Activated CD4-positive, alpha-beta T cell treated with anti-CD3 and anti-CD28 coated beads for 36 hours (primary cell): Measurements from ENCODE around the gene MOB3C. TPM values are rescaled to one million over a fixed set of nuclear protein-coding genes. Genes with fewer than 3 reads are reported as not detected.

Experiments used
- ATAC-seq: fragments of 200-7000 bp; cut with Tn5 transposase; one replicate; pipeline ENCODE4 v1.10.0; 2021; ENCODE audit warnings: mild to moderate bottlenecking, moderate library complexity
- CTCF ChIA-PET: fragments of 350-600 bp; sonication (Branson Sonifier 250); formaldehyde crosslinking; loops from one replicate; lab custom pipeline; 2021; ENCODE audit warnings: antibody characterized with exemption; lab: Charles Lee
- POLR2A ChIA-PET: fragments of 350-600 bp; sonication (Branson Sonifier 250); formaldehyde crosslinking; loops from one replicate; lab custom pipeline; 2021; ENCODE audit warnings: antibody characterized with exemption, inconsistent platforms; lab: Charles Lee
- DNase-seq: peaks from one replicate; pipeline ENCODE4 v3.0.0-alpha.2; 2020
- H3K27ac Mint-ChIP-seq: one replicate; pipeline ENCODE4 v1.8.0; 2021; ENCODE audit warnings: mixed read lengths
- H3K27me3 Mint-ChIP-seq: one replicate; pipeline ENCODE4 v1.8.0; 2021; ENCODE audit warnings: mixed read lengths
- H3K36me3 Mint-ChIP-seq: one replicate; pipeline ENCODE4 v1.8.0; 2021; ENCODE audit warnings: low read depth, mixed read lengths
- H3K4me1 Mint-ChIP-seq: one replicate; pipeline ENCODE4 v1.8.0; 2021; ENCODE audit warnings: mixed read lengths
- H3K4me3 Mint-ChIP-seq: one replicate; pipeline ENCODE4 v1.8.0; 2021; ENCODE audit warnings: mild to moderate bottlenecking, moderate library complexity, mixed read lengths
- H3K9me3 Mint-ChIP-seq: one replicate; pipeline ENCODE4 v1.8.0; 2021; ENCODE audit warnings: low read depth, mixed read lengths
- intact Hi-C, 2 experiments: fragments of 100-400 bp; cut with DNase I in 1 of 2; cut with micrococcal nuclease in 1 of 2; formaldehyde crosslinking; loops; one replicate each; pipeline versions ENCODE4 v1.14.2 to v1.15.1; 2022 to 2024; cut with DNase I, micrococcal nuclease
- total RNA-seq, 2 experiments: library from RNA; stranded (reverse); gene quantifications; one replicate each; pipeline ENCODE4 v1.2.3, GENCODE V29; 2021

Gene MOB3C
- total RNA-seq, 2 experiments from 2014 or later, result 8.5 to 8.9 TPM

- Mint-ChIP-seq H3K36me3 (peaks cover 4% of the 10 kb centered on the region), H3K27ac (peak overlapping the region; percentile 89), H3K9me3 (no peaks in the 10 kb centered on the region), H3K4me1 (peaks cover 47% of the 10 kb centered on the region), H3K4me3 (peak overlapping the region; percentile 87), H3K27me3 (no peaks in the 10 kb centered on the region)
- ChIA-PET CTCF (interaction anchor here (1.0 to 5.6 kb wide), 2 partner anchors 11 to 169 kb away, joined by 4 to 47 read pairs; partner anchors contain the start of gene MKNK1), POLR2A (interaction anchor here (2.6 kb wide), 1 partner anchor 12 kb away, joined by 19 read pairs; the partner anchor contains the start of gene MKNK1)
- DNase-seq, result peak; percentile 39
- intact Hi-C loops, result loop anchor here (1.0 to 5.0 kb wide), 6 partner anchors 11 to 109 kb away; partner anchors contain the start of genes ATPAF1 (in 2 of the 2), EFCAB14 (in 2 of the 2) and MKNK1 (in 2 of the 2)
- ATAC-seq, result peak; percentile 33
These were observed 876 bp downstream of the MOB3C start for GRCh38 chr1:46615735-46616134.

GRCh38 chr1:46615088-46615487, 1.5 kb downstream of the MOB3C start:
- peak overlapping the region; percentile 89 for H3K27ac Mint-ChIP-seq
- H3K27me3 Mint-ChIP-seq, result no peaks in the 10 kb centered on the region
- no peak for DNase-seq
- CTCF ChIA-PET, result interaction anchor here (1.0 to 5.6 kb wide), 2 partner anchors 10 to 168 kb away, joined by 4 to 47 read pairs; partner anchors contain the start of gene MKNK1
- POLR2A ChIA-PET, result interaction anchor here (2.6 kb wide), 1 partner anchor 11 kb away, joined by 19 read pairs; the partner anchor contains the start of gene MKNK1
- intact Hi-C loops, result loop anchor here (5.0 kb wide), 2 partner anchors 52 to 102 kb away; partner anchors contain the start of genes ATPAF1 (in 2 of the 2) and EFCAB14 (in 1 of the 2)
- no peaks in the 10 kb centered on the region for H3K9me3 Mint-ChIP-seq
- peak overlapping the region; percentile 87 for H3K4me3 Mint-ChIP-seq
- H3K36me3 Mint-ChIP-seq, result peaks cover 4% of the 10 kb centered on the region
- ATAC-seq, result no peak
- H3K4me1 Mint-ChIP-seq, result peaks cover 48% of the 10 kb centered on the region

- Mint-ChIP-seq H3K4me3 (no peak overlapping the region), H3K27ac (no peak overlapping the region), H3K4me1 (peaks cover 48% of the 10 kb centered on the region), H3K9me3 (no peaks in the 10 kb centered on the region), H3K27me3 (no peaks in the 10 kb centered on the region), H3K36me3 (peaks cover 4% of the 10 kb centered on the region)
- intact Hi-C loops, result no loop called here
- ATAC-seq (no peak), DNase-seq (no peak)
- ChIA-PET CTCF (interaction anchor here (0.8 to 5.6 kb wide), 2 partner anchors 9 to 28 kb away, joined by 4 to 47 read pairs; partner anchors contain the start of gene MKNK1), POLR2A (interaction anchor here (1.1 to 1.2 kb wide), 2 partner anchors 11 to 53 kb away, joined by 3 to 6 read pairs; partner anchors contain the start of gene MKNK1)
These were observed 2.0 kb downstream of the MOB3C start for GRCh38 chr1:46614604-46614984.

- peaks cover 48% of the 10 kb centered on the region for H3K4me1 Mint-ChIP-seq
- peak; percentile 65 for DNase-seq
- H3K27me3 Mint-ChIP-seq, result no peaks in the 10 kb centered on the region
- peak overlapping the region; percentile 29 for H3K27ac Mint-ChIP-seq
- no peak overlapping the region for H3K4me3 Mint-ChIP-seq
- ATAC-seq, result peak; percentile 33
- CTCF ChIA-PET, result interaction anchor here (0.7 to 5.6 kb wide), 6 partner anchors 8 to 43 kb away, joined by 3 to 47 read pairs (median 3); partner anchors contain the start of gene MKNK1
- H3K9me3 Mint-ChIP-seq, result no peaks in the 10 kb centered on the region
- H3K36me3 Mint-ChIP-seq, result peaks cover 8% of the 10 kb centered on the region
- POLR2A ChIA-PET, result interaction anchor here (0.6 to 1.2 kb wide), 3 partner anchors 10 to 139 kb away, joined by 3 to 6 read pairs (median 3); partner anchors contain the start of gene MKNK1
- intact Hi-C loops, result no loop called here
These were observed 2.7 kb downstream of the MOB3C start for GRCh38 chr1:46613661-46614603.

- Mint-ChIP-seq H3K27ac (peak overlapping the region; percentile 29), H3K4me3 (no peak overlapping the region)
- intact Hi-C loops, result no loop called here
These were observed 3.5 kb downstream of the MOB3C start for GRCh38 chr1:46612937-46613660.

GRCh38 chr1:46611691-46612221, 4.9 kb downstream of the MOB3C start:
- Mint-ChIP-seq H3K36me3 (peaks cover 12% of the 10 kb centered on the region), H3K4me1 (peaks cover 41% of the 10 kb centered on the region), H3K9me3 (no peaks in the 10 kb centered on the region), H3K27ac (no peak overlapping the region), H3K27me3 (no peaks in the 10 kb centered on the region), H3K4me3 (no peak overlapping the region)
- ChIA-PET CTCF (no interaction called here), POLR2A (no interaction called here)
- intact Hi-C loops, result no loop called here
- DNase-seq, result no peak
- no peak for ATAC-seq

More at GRCh38 chr1:46612937-46613660, 3.5 kb downstream of the MOB3C start:
- ATAC-seq (no peak), DNase-seq (no peak)
- H3K9me3 Mint-ChIP-seq, result no peaks in the 10 kb centered on the region
- peaks cover 48% of the 10 kb centered on the region for H3K4me1 Mint-ChIP-seq
- ChIA-PET CTCF (interaction anchor here (1.1 to 5.6 kb wide), 3 partner anchors 8 to 11 kb away, joined by 3 to 47 read pairs (median 3); partner anchors contain the start of gene MKNK1), POLR2A (interaction anchor here (0.6 kb wide), 1 partner anchor 139 kb away, joined by 3 read pairs; no protein-coding TSS in a partner anchor)
- peaks cover 12% of the 10 kb centered on the region for H3K36me3 Mint-ChIP-seq
- no peaks in the 10 kb centered on the region for H3K27me3 Mint-ChIP-seq

GRCh38 chr1:46607345-46608130, 9.1 kb downstream of the MOB3C start:
- Mint-ChIP-seq H3K4me1 (peaks cover 35% of the 10 kb centered on the region), H3K4me3 (no peak overlapping the region), H3K9me3 (no peaks in the 10 kb centered on the region), H3K27ac (no peak overlapping the region), H3K27me3 (no peaks in the 10 kb centered on the region), H3K36me3 (peaks cover 10% of the 10 kb centered on the region)
- ATAC-seq, result no peak
- POLR2A ChIA-PET, result no interaction called here
- intact Hi-C loops, result loop anchor here in 1 of 2 experiments (10.0 kb wide), 2 partner anchors 727 to 923 kb away; partner anchors contain the start of genes CMPK1, GPBP1L1 and TMEM69
- CTCF ChIA-PET, result interaction anchor here (0.6 to 5.4 kb wide), 2 partner anchors 8 to 65 kb away, joined by 3 to 47 read pairs; partner anchors contain the start of gene MOB3C
- no peak for DNase-seq

- no peaks in the 10 kb centered on the region for H3K9me3 Mint-ChIP-seq
- DNase-seq (no peak), ATAC-seq (no peak)
- peaks cover 43% of the 10 kb centered on the region for H3K4me1 Mint-ChIP-seq
- H3K4me3 Mint-ChIP-seq, result no peak overlapping the region
- no peaks in the 10 kb centered on the region for H3K27me3 Mint-ChIP-seq
- H3K36me3 Mint-ChIP-seq, result peaks cover 12% of the 10 kb centered on the region
- POLR2A ChIA-PET, result no interaction called here
- CTCF ChIA-PET, result interaction anchor here (1.2 to 5.4 kb wide), 2 partner anchors 10 to 120 kb away, joined by 3 to 47 read pairs; partner anchors contain the start of gene MOB3C
- intact Hi-C loops, result loop anchor here in 1 of 2 experiments (10.0 kb wide), 2 partner anchors 728 to 922 kb away; partner anchors contain the start of genes CMPK1, GPBP1L1 and TMEM69
- no peak overlapping the region for H3K27ac Mint-ChIP-seq
These were observed 10.2 kb downstream of the MOB3C start for GRCh38 chr1:46606255-46606965.

GRCh38 chr1:46605232-46605631, 11.4 kb downstream of the MOB3C start:
- peak overlapping the region; percentile 82 for H3K27ac Mint-ChIP-seq
- H3K27me3 Mint-ChIP-seq, result no peaks in the 10 kb centered on the region
- ATAC-seq, result no peak
- no peak for DNase-seq
- peaks cover 11% of the 10 kb centered on the region for H3K36me3 Mint-ChIP-seq
- peaks cover 44% of the 10 kb centered on the region for H3K4me1 Mint-ChIP-seq
- ChIA-PET CTCF (interaction anchor here (0.6 to 5.4 kb wide), 4 partner anchors 11 to 103 kb away, joined by 3 to 47 read pairs (median 4); partner anchors contain the start of gene MOB3C), POLR2A (interaction anchor here (1.4 to 2.4 kb wide), 2 partner anchors 11 to 112 kb away, joined by 3 to 19 read pairs; partner anchors contain the start of gene MOB3C)
- peak overlapping the region; percentile 87 for H3K4me3 Mint-ChIP-seq
- intact Hi-C loops, result loop anchor here in 1 of 2 experiments (10.0 kb wide), 2 partner anchors 730 to 920 kb away; partner anchors contain the start of genes CMPK1, GPBP1L1 and TMEM69
- H3K9me3 Mint-ChIP-seq, result no peaks in the 10 kb centered on the region
